T-helper 22 cell (primary cell): Measurements from ENCODE around the gene DDX42.

Experiments used
- DNase-seq: peaks from one replicate; pipeline ENCODE4 v3.0.0-alpha.2; 2020; ENCODE audit warnings: low read depth

The DDX42 gene

GRCh38 chr17:63821804-63822203, 47.8 kb downstream of the DDX42 start:
- DNase-seq = no peak

GRCh38 chr17:63822537-63822936, 48.6 kb downstream of the DDX42 start:
- no peak for DNase-seq

GRCh38 chr17:63823659-63824331, 49.8 kb downstream of the DDX42 start:
- DNase-seq = no peak

GRCh38 chr17:63824362-63824761, 50.4 kb downstream of the DDX42 start:
- no peak for DNase-seq

- DNase-seq = no peak
Observed at GRCh38 chr17:63826468-63827001, 52.6 kb downstream of the DDX42 start.

GRCh38 chr17:63827002-63827800, 53.2 kb downstream of the DDX42 start, which contains the start of the genes FTSJ3 and PSMC5:
TSS of gene FTSJ3 (minus strand) at chr17:63827663. CDS start at chr17:63826902, 761 bp downstream.
TSS of gene PSMC5 (plus strand) at chr17:63827431. CDS start at chr17:63827491, 60 bp downstream.
- DNase-seq = peak; percentile 94

GRCh38 chr17:63827801-63828221, 53.8 kb downstream of the DDX42 start:
- no peak for DNase-seq

GRCh38 chr17:63828936-63829335, 55.0 kb downstream of the DDX42 start:
- DNase-seq = no peak

- no peak for DNase-seq
Observed at GRCh38 chr17:63830278-63830677, 56.3 kb downstream of the DDX42 start.

GRCh38 chr17:63830904-63831491, 57.0 kb downstream of the DDX42 start:
- DNase-seq = no peak

GRCh38 chr17:63831505-63831904, 57.5 kb downstream of the DDX42 start:
- no peak for DNase-seq

GRCh38 chr17:63832014-63832413, 58.0 kb downstream of the DDX42 start:
- DNase-seq = no peak

- no peak for DNase-seq
Observed at GRCh38 chr17:63832455-63832854, 58.5 kb downstream of the DDX42 start.

- no peak for DNase-seq
Observed at GRCh38 chr17:63833026-63833740, 59.2 kb downstream of the DDX42 start.

- DNase-seq = no peak
Observed at GRCh38 chr17:63833741-63834373, 59.9 kb downstream of the DDX42 start.

GRCh38 chr17:63834431-63835166, 60.6 kb downstream of the DDX42 start:
- peak; percentile 44 for DNase-seq

- no peak for DNase-seq
Observed at GRCh38 chr17:63835167-63835720, 61.3 kb downstream of the DDX42 start.

GRCh38 chr17:63836811-63837210, 62.8 kb downstream of the DDX42 start:
- DNase-seq = no peak

GRCh38 chr17:63837480-63837879, 63.5 kb downstream of the DDX42 start:
- no peak for DNase-seq

GRCh38 chr17:63837962-63838600, 64.1 kb downstream of the DDX42 start:
- no peak for DNase-seq
